GM12865 (cell line): ENCODE data around the gene SLC35F1.

Experiments used
- DNase-seq: peaks from one replicate; pipeline ENCODE4 v3.0.0; 2010; ENCODE audit warnings: low read depth
- H3K4me3 ChIP-seq: 2 replicates; pipeline ENCODE4 v1.5.1; 2011; ENCODE audit warnings: mild to moderate bottlenecking, low read depth, low read length, control low read depth
- TF ChIP-seq, protein P1 (sequence below): IDR thresholded peaks from 2 replicates; pipeline ENCODE4 v1.5.1; 2011; ENCODE audit warnings: low read length, control low read depth, low read depth, inconsistent platforms; ENCODE audit not compliant: insufficient read depth; ENCODE audit errors: missing control alignments

The SLC35F1 gene

DNA sequence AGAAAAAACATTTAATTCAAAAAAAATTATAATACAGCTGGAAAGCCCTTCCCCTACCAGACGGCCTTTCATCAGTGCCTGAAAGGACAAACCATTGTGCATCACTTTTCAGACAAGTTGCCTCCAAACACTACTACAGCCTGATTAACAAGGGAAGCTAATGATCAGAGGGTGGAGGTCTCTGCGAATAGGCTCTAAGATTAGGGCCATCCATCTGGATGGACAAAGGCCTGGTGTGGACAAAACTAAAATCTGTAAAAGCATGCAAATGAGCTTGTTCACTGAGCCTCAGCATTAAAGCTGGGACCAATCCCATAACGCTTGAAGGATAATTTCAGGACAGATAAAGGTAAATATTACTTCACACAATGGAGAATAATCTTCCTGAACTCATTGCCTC lies 412.4 kb downstream of the SLC35F1 start:
- H3K4me3 ChIP-seq: no peak overlapping the region
- no peak for DNase-seq
- TF ChIP-seq, protein P1, sequence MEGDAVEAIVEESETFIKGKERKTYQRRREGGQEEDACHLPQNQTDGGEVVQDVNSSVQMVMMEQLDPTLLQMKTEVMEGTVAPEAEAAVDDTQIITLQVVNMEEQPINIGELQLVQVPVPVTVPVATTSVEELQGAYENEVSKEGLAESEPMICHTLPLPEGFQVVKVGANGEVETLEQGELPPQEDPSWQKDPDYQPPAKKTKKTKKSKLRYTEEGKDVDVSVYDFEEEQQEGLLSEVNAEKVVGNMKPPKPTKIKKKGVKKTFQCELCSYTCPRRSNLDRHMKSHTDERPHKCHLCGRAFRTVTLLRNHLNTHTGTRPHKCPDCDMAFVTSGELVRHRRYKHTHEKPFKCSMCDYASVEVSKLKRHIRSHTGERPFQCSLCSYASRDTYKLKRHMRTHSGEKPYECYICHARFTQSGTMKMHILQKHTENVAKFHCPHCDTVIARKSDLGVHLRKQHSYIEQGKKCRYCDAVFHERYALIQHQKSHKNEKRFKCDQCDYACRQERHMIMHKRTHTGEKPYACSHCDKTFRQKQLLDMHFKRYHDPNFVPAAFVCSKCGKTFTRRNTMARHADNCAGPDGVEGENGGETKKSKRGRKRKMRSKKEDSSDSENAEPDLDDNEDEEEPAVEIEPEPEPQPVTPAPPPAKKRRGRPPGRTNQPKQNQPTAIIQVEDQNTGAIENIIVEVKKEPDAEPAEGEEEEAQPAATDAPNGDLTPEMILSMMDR: no peak

DNA sequence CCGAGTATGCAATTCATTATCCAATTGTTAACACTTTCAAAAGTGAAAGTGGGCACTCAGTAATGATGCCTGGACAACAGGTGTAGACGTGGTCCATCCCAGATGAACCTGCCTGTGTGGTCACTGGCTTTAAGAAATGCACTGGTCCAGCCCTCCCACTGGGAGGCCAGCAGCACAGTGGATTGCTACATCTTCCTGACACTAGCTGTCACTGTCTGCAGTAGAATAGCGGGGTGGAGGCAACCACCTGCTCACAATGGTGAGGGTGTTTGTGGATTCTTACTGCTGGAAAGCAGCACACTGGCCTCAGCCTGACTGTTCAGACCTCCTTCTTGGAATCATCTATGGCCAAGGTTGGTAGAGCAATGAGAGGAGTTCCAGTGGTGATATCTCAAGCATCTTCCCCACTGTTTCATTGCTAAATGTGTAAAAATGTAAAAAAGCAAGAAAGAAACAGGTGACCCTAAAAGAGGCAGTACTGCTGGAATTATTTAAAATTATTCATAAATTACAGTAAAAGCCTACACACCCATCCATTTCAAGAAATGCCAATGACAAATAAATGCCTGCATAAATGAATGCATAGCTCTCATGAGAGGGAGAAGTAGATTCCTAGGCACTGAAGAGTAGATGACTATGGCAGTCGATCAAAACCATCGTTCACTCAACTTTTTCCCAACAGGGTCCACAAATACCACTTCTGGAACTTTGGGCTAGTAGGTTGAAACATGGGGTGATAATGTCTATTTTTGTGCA lies 413.0 kb downstream of the SLC35F1 start:
- no peak for DNase-seq
- TF ChIP-seq, protein P1: no peak
- H3K4me3 ChIP-seq: no peak overlapping the region

- DNase-seq: no peak
- TF ChIP-seq, protein P1: no peak
- no peak overlapping the region for H3K4me3 ChIP-seq
Measured at GRCh38 chr6:118320652-118321051, 413.6 kb downstream of the SLC35F1 start.

DNA sequence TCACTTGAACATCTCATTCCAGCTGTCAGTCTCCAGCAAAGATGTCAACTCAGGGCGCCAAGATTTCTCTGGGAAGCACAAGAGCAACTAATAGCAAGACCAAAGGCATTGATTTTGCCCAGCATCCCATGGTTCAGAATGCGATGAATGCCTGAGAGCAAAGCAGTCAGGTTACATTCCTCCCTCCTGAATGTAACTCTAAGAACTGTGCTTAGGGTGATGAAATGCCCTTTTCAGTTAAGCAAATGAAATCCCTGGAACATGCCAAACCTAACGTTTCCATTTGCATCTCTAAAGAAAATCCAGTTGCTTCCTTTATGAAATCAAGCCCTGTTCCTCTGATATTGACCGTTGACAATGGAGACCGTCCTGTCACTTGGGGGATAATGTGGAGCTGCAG lies 417.1 kb downstream of the SLC35F1 start:
- TF ChIP-seq, protein P1: no peak
- DNase-seq: no peak
- H3K4me3 ChIP-seq: no peak overlapping the region

GRCh38 chr6:118325220-118325860 lies 418.3 kb downstream of the SLC35F1 start:
- DNase-seq: no peak
- TF ChIP-seq, protein P1: no peak
- H3K4me3 ChIP-seq: no peak overlapping the region

- TF ChIP-seq, protein P1: no peak
- DNase-seq: no peak
- no peak overlapping the region for H3K4me3 ChIP-seq
Measured at GRCh38 chr6:118326712-118327111, 419.6 kb downstream of the SLC35F1 start.

- TF ChIP-seq, protein P1: no peak
- no peak for DNase-seq
Measured at GRCh38 chr6:118327237-118327636, 420.2 kb downstream of the SLC35F1 start.

More at GRCh38 chr6:118327237-118327636, 420.2 kb downstream of the SLC35F1 start:
- no peak overlapping the region for H3K4me3 ChIP-seq
